Activated effector memory CD4-positive, alpha-beta T cell treated with anti-CD3 and anti-CD28 coated beads, Interleukin-2, amount 50 U/mL, for 16 hours (primary cell): ENCODE measurements around the gene NXPH4.

Experiments used
- DNase-seq: peaks from one replicate; pipeline ENCODE4 v3.0.0-alpha.2; 2020

Gene NXPH4

DNA sequence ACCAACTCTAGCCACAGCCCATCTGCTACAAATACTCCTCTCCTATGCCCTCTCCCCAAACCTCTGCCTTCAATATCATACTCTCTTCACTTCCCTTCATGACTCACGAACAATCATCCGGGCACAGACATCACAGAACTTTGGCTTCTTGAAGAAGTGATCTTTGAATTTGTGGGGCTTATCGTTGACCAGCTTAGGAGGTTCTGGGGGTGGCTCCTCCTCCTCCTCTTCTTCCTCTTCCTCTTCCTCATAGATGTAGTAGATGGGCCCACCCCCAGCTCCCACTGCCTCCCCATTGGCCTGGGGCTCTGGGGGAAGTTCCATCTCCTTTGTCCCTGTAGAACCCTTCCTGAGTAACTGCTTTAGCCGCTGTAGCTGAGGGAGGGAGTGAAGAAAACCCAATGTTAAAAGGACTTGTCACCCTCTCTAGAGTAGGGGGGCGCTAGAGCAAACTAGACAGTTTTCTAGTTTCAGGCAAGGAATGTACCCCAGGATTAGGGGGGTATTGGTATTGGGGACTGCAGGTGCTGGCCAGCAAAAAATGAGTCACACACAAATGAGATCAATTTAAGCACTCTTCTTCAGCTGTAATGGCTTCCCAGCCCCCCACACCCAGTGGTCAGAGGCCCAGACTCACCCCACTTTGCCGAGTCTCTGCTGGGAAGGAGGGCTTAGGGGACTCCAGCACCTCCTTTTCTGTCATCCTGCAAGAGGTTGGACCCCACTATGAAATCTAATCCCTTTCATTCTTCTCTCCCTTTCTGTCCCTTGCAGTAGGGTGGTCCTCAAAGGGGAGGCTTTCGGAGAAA is 32.5 kb downstream of the NXPH4 start:
- DNase-seq = peak; percentile 41

DNA sequence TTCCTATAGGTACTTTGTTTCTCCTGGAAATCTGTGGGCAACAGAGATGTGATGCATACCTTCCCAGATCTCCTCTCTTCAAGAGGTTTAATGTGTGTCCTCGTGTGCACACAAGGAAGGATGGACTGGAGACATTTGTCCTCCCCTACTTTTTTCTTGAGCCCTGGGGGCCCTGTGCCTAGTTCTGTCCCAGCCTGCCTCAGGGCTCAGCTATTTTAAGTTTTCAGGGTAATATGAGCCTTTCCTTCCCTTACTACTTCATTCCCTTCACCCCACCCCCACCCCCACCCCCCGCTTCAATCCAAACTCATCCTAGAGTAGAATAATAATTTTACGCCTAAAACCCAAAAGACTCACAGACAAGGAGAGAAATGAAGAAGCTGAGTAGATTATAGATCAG is 33.9 kb downstream of the NXPH4 start:
- no peak for DNase-seq

DNA sequence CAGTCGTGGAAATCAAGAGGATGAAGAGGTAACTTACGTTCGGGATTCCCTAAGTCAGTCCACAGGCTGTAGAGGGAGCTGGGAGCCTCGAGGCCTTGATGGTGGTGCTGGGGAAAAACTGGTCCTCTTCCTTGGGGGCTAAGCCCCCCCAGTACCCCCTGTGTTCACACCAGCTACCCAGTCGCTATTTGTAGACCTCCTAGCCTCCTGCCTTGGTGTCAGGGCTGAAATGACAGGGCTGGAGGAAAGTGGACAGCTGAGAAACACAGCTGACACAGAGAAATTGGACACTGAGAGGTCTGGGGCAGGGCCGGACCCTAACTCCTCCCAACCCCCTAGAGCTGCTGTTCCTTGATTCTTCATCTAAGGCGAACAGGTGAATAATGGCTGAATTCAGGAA is 34.4 kb downstream of the NXPH4 start, which contains the start of gene STAC3:
TSS of gene STAC3 (minus strand) at position 232 of the 400 bp plus-strand sequence. CDS start 1,551 bp downstream, outside the sequence.
- DNase-seq = no peak

DNA sequence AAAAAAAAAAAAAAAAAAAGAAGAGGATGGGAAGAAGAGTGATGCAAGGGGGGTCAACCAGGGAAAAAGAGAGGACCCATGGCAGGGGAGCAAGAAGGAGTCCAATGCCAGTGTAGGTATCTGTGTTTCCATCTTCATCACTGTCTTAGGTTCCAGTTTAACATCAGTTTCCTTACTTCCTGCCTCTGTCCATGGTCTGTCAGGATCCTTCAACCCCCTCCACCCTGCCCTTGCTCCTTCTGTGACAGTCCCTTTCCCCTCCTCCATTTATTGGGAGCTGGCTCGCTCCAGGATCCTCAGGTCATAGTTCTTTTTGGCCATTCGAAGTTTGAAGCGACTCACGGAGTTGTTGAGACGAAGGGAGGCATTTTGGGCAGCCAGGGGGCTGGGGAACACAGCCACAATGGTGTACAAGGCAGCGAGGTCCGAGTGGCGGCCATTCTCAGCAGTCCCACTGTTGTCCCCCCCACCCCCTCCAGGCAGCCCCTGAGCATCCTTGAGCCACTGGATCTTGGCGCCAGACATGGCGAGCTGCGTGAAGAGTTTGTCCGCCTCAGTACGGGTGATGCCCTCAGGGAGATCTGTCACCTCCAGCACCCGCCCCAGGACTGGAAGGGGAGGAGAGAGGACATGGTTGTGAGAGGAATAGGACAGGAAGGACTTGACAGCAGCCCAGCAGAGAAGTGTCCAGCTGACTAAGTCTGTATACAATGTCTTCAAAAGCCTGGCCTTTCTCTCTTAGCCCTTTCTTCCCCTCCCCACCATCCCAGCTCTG is 38.1 kb downstream of the NXPH4 start:
- no peak for DNase-seq

DNA sequence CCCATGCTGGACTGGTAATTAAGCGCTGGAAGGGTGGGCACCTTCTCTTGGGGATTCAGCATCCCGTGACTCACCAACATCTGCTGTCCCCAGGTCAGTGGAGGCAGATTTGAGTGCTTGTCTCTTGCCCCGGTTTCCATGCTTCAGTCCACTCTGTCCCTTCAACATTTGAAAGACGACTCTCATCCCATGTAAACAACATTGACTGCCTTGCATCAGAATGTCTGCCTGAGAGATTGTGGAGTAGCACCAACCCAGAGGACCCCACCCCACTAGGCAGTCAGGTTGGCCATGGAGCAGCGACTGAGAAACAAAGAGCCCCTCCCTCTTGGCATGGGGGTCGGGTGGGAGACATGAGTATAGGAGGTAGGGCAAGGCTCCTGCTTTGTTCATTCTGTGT is 39.3 kb downstream of the NXPH4 start:
- peak; percentile 24 for DNase-seq

DNA sequence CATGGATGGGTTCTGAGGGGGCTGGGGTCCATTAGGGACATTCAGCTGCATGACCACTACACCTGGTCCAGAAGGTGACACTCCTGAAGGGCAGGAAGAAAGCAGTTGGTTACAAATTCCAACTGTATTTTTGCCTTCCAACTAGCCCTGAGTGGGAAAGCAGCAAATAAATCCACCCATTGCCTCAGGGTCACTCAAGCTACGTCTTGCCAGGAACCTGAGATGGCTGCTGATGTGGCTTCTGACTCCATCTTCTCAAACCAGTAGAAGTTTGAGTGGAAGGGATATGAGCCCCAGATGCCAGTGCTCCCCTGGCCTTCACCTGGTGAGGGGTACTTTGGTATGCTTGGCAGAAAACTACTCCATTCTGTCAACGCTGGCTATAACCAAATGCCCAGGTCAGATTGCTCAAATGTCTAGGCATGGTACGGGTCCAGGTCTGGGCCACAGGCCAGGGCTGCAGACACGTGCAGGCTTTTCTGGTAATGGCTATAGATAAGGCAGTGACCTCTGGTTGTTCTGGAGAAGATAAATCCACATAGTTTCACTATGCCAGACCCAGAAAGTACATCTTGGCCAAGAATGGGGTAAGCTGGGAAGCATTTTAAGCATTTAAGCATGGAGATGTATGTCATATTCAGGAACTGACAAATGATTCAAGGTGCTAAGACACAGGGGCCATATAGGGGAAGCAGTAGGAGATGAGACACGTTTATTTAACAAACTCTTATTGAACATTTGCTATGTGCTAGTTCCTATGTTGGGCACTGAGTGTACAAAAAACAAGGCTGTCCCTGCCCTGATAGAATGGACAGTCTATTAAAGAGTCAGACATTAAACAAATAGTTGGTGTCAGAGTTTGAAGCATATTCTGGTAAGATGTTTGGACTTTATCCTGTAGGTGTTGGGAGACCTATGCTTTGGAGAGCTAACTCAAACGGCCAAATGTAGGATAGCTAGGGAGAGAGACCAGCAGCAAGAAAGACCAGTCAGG is 42.7 kb downstream of the NXPH4 start:
- no peak for DNase-seq

DNA sequence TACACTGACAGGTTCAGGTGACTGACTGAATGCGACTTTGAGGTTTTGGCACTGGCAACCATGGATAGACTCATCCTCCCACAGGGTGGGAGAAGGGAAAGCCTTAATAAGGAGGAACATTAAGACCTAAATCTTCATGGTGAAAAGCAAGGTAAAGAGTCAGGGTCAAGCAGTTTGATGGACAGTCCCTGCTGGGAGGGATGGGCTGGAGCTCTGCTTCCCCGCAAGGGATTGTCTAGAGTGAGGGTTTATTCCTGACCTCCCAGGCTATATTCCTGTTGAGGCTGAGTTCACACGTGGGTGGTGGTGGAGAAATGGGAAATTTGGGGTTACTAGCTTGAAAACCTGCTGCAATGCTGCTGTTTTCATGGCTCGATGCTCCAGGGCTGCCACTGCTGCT is 43.8 kb downstream of the NXPH4 start:
- no peak for DNase-seq

DNA sequence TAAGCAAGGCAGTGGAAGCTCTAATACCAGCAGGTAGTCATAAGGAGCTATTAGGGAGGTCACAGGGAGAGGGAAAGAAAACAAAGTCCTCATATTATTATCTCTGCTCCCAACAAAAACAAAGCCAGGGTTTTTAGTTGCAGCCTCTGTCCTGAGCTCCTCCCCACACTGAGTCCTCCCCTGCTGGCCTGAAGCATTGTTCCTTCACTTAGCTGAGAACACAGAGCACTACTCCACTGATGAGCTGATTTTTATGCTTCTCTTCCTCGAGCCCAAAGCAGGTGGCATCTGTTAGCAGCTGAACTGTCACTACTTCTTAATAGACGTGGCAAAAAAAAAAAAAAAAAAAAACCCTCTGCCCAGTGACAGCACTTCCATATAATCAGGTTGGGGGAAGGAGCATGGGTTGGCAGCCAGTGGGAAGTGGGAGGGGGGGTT is 44.9 kb downstream of the NXPH4 start:
- DNase-seq = no peak

DNA sequence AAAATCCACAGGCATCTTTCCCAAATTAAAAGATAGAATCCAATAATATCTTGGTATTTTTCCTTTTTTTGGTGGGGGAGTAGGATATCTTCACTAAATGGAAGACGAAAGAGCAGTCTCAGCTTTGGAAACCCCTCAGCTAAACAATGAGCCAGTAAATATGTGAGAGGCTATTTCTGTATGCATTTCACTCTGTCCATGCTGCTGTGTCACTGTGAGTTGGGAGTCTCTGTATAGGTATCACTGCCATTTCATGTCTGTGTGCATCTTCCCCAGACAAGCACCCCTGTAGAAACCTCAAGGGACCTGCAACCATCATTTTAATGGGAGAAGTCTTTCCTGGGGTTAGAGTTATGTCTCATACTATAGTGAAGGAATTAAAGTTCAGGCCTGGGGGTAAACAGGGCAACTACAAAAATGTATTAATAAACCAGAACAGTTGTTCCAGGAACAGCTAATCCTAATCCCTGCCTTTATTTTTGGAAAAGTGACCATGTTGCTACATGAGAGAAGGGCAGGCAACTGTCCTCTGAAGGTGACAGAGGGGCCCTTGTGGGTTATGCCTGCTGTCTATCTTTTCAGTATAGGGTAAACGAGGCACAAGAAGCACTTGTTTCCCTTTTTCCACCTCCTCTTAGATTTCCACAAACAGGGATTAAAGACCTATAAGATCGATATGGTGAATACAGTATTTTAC is 45.7 kb downstream of the NXPH4 start:
- DNase-seq = no peak

DNA sequence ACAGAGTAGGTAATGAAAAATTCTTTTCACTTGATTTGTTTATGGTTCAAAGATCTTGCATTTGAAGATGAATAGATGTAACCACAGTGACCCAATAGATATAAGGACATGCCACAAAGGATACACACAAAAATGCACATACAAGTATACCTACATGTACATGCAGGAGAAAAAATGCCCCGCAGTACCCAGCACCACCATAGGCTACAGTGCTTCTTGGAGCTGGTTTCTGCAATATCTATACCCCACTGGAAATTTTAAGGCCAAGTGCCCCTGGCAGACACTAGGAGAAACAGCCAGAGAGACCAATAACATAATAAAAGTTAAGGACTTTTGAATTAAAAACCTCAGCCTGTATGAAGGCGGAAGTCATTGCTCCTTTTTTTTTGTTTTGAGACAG is 46.5 kb downstream of the NXPH4 start:
- no peak for DNase-seq

DNA sequence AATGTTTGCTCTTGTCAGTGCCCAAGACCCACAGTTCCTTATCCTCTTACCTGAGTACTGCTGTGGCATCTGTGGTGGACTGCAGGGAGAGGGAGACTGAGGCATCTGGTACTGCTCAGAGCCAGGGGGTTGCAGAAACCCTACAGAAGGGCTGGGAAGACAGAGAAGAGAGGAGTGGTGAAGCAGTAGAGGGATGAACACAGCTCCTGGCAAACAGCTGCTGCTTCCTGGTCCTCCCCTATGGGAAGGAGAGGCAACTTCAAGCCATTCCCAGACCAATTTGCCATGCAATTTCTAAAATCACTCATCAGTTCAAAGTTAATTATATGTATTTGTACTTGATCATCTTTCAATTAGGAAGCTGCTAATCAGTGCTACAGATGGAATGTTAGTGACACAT is 50.1 kb downstream of the NXPH4 start:
- DNase-seq = no peak

DNA sequence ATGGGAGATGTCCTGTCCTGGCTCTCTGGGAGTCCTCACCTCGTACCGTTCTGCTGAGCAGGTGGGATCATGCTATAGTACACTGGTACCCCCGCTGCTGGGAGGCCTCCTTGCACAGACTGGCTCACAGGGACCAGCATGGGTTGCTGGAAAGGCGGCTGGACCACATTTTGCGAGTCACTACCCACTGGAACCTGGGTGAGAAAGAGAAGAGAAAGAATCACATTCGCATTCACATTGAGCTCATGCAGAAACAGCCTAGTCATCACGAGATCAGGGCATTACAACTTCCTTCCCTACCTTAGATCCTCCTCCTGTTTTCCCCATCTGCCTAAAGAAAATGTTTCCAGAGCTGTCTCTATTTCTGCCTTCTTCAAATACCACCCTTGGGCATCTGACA is 51.7 kb downstream of the NXPH4 start:
- no peak for DNase-seq

DNA sequence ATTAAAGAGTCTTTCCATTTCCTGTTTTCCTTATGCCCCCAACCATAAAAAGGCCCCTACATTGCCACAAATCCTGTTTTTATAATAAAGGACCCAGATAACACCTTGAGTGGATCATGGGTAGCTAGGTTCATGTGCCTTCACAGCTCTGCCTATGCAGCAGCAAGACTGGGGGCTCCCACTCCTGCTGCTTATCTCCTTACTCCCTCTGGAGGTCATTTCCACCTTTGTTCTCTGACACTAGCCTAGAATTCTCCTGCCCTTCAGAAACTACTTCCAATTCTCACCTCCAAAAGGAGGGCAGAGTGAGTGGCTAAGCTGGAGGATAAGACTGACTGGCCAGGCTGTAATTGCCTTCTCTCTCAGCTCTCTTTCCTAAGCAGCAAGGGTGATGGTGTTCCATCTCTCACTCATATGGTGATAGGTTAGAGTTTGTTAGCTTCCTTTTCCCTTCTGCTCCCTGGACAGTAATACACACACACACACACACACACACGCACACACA is 54.4 kb downstream of the NXPH4 start:
- no peak for DNase-seq

DNA sequence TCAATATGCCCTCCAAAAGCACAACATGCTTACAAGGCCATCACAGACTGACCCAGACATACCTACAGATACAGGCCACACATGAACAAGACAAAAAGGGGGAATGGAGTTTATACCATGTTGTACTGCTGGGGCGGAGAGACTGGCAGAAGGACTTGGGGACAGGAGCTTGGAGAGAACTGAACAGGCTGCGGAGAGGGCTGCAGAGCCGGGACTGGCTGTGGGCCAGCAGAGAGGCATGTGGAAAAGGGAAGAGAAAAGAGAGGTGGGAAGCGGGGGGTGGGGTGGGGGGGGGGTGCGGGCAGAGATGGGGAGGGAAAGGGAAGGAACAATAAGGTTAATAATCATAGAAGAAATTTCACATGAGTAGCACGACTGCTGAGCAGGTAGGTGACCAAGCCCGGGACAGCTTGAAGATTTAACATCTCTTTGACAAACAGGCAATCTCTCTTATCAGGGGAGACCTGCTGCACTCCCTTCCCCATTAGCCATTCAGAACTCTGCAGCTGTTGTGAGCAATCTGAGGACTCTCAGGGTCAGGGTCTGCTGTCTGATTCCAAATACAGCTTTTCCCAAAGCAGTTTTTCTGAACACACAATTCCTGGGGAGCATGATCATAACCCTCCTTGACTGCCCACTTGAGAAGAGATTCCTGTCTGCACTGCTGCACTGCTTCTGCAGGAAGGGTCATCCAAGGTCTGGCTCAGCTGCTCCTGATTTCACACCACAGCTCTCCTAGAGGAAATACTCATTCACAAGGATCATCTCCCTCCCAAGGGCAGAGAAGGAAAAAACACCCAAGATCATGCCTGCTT is 56.0 kb downstream of the NXPH4 start:
- no peak for DNase-seq

DNA sequence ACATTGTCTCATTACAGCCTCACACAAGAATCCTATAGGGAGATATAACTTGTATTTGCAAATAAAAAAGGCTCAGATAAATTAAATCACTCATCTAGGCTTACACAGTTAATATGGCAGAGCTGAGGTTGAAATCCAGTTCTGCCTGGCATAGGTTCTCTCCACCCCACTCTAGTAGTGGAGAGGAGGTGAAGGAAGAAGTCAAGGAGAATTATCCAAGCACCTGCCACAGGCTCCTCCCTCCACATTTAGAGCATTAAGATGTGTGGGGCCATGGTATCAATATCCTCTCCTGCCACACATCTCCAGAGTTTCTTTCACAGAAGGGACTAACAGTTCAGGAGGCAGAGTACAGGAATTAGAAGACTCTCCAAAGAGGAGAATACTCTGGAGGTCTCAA is 56.9 kb downstream of the NXPH4 start:
- DNase-seq = no peak
